GM18511 (cell line): ENCODE data around the gene GRHL1.

Source experiments
- ATAC-seq: cut with Tn5 transposase; IDR thresholded peaks from one replicate; pipeline ENCODE4 v1.9.1; 2021; ENCODE audit warnings: mild to moderate bottlenecking, moderate library complexity; ENCODE audit not compliant: unreplicated experiment

Gene GRHL1

GRCh38 chr2:9971890-9972289 is 20.4 kb downstream of the GRHL1 start:
- no peak for ATAC-seq

- ATAC-seq = no peak
Measured at GRCh38 chr2:9972621-9973479, 21.4 kb downstream of the GRHL1 start.

DNA sequence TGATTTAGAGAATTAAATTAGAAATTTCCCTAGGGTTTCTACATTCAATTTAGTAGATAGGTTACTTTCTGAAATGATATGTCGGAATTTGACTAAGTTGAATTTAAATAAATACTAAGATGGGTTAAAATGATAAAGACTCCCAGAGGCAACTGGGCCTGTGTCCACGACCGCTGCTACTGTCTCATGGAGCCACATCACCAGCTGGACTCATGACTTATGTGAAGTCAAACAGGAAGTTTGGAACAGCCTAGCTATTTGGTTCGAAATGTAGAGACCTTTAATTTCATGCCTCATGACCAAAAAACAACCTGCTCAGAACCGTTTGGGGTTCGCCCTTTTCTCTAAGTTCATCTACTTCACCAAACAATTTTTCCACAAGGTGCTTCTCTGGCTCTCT is 22.2 kb downstream of the GRHL1 start:
- ATAC-seq = no peak

GRCh38 chr2:9974343-9974742 is 22.9 kb downstream of the GRHL1 start:
- no peak for ATAC-seq

DNA sequence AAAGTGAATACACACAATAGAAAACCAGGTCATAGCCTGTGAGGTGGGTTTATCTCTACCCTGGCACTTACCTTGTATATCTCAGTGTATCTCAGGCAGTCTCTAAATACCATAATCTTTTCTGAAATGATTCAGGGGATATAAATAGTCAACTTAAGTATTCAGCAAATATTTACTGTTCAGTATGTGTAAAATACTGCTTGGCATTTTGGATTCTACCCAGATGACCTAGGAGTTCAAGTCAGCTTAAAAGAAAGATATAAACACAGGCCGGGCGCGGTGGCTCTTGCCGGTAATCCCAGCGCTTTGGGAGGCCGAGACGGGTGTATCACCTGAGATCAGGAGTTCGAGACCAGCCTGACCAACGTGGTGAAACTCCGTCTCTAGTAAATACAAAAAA is 23.8 kb downstream of the GRHL1 start:
- no peak for ATAC-seq

GRCh38 chr2:9975805-9976447 is 24.4 kb downstream of the GRHL1 start:
- ATAC-seq = no peak

DNA sequence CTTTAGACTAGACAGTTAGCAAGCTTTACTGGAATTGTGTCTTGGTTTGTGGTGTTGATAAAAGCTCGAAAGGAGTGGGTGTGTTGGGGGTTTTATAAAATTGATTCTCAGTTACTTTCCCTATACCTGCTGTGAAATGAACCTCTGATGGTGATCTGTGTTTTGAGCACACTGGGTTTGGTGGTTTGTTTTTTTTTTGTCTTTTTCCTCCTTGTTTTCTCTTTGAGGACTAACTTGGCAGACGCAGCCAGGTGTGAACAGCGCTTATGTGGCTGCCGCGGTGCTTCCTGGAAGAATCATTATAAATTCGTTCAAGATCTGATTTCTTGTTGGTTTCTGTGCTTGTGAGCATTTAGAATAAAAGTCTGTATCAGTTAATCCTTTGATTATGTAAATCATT is 28.5 kb downstream of the GRHL1 start:
- no peak for ATAC-seq

DNA sequence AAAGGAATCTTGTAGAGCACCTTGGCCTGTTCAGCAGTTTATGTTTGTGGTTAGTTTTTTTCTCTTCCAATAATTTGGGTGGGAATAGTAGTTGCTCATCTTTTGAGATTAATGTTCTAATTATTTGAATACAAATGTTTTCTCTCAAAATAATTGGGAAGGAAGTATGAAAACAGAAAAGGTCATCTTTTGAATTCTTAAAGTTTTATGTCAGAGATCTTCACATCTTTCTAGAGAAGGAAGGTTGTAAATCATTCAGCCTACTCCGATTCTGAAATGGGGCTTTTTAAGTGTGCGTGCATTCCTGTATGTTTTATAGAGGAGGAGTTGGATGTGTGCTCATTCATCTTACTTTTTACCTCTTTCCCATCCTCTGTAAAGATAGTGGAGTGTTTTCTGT is 29.0 kb downstream of the GRHL1 start:
- no peak for ATAC-seq

DNA sequence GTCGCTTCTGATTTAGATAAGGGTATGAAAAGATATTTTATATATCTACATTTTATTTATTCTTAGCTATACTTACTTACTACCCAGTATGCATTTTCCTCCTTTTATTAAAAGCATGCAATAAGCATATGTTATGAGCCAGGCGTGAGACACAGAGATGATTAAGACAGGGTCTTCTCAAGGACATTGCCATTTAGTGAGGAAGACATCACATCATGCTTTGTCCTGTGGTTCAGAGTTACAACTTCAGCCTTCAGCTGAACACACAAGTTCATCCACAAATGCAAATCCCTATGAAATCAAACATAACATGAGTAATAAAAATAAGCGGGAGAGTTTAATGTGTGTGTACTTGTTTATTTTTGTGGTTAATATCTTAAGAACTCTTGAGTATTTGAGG is 30.2 kb downstream of the GRHL1 start:
- ATAC-seq = no peak

GRCh38 chr2:9982248-9982647 is 30.8 kb downstream of the GRHL1 start:
- no peak for ATAC-seq

DNA sequence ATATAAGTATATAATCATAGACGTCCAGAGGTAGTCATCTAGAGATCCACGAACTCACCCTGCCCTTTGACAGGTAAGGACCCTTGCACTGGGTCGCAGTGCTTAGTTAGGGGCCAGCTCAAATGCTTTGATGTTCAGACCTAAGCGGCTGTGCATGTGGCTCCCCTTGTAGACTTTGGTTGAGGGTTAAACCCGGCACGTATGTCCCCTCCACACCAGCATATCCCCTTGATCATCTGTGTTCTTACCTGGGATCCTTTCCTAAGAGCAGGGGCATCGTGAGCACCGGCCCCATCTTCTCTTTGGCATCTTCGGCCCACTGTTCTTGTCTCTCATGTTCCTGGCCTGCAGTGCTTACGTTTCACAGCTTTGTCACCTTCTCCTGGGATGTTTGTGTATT is 31.4 kb downstream of the GRHL1 start:
- ATAC-seq = no peak

DNA sequence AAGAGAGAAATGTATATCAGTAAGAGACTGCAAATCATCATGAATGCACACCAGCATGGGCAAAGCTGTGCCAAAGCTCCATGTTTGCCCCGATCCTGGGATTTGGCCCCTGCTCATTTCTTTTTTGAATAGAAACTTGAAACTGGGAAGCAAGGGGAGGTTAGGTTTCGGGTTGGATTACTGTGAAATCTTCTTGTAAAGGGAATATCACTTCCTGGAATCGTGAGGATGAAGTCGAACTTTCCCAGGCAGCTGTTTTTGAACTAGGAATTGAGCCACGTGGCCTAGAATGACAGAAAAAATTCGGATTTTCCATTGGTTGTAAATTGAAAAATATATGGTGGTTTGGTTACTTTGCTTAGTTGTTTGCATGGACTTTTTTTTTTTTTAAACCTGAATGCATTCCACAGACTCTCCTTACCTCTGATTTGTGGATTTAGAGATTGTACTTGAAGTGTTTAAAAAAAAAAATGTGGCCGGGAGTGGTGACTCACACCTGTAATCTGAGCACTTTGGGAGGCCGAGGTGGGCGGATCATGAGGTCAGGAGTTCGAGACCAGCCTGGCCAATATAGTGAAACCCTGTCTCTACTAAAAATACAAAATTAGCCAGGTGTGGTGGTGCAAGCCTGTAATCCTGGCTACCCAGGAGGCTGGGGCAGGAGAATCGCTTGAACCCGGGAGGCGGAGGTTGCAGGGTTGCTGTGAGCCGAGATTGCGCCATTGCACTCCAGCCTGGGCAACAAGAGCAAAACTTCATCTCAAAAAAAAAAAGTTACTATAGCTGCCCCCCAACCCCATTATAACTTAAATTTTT is 32.1 kb downstream of the GRHL1 start:
- ATAC-seq = no peak

- no peak for ATAC-seq
Measured at GRCh38 chr2:9984217-9984739, 32.8 kb downstream of the GRHL1 start.

- no peak for ATAC-seq
Measured at GRCh38 chr2:9984871-9985480, 33.5 kb downstream of the GRHL1 start.

DNA sequence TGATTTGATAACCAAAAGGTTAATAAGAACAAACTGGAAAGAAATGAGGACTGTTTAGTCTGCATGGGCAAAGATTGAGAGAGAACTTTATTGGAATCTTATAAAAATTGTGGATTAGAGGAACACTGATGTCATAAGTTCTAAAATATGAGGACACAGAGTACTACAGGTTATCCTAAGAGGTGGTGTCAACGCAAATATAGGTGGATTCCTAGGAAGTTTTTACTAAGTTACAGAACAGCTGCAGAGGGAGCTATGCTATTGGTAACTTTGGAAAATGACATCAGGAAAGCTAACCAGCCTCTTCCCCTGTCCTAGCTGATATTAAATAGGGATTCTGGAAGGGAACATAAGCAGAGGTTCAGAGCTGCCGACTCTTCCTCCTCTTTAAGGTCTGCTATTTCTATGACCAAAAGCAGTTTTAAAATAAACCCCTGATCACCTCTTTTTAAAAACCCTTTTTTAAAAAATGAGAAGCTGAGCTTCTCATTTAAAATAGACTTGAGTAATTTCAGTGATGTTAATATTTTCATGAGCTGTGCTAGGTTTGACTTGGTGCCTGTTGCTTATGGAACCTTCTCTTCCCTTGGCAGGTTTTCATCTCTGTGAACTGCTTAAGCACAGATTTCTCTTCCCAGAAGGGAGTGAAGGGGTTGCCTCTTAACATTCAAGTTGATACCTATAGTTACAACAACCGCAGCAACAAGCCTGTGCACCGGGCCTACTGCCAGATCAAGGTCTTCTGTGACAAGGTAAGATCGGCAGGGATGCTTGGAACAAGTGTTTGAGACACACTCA is 34.2 kb downstream of the GRHL1 start:
- no peak for ATAC-seq

DNA sequence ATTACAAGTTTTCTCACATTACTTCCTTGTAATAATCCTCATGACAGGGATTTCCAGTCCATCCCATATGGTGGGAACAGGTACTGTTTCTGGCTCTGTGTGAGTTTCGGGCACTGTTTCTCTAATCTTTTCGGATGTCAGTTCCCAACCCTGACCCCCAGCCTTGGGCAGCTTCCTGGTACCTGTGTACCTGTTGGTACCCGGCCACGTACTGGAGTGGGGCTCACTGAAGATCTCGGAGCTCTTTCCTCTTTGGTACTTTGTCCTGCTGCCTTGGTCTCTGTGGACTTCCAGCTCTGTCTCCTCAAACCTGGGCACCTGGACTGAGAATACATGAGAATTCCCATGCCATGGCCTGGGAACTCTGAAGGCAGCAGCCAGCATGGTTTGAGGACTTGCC is 36.8 kb downstream of the GRHL1 start:
- ATAC-seq = no peak

GRCh38 chr2:9990736-9991135 is 39.2 kb downstream of the GRHL1 start:
- ATAC-seq = no peak

GRCh38 chr2:9991221-9991620 is 39.7 kb downstream of the GRHL1 start:
- ATAC-seq = no peak

DNA sequence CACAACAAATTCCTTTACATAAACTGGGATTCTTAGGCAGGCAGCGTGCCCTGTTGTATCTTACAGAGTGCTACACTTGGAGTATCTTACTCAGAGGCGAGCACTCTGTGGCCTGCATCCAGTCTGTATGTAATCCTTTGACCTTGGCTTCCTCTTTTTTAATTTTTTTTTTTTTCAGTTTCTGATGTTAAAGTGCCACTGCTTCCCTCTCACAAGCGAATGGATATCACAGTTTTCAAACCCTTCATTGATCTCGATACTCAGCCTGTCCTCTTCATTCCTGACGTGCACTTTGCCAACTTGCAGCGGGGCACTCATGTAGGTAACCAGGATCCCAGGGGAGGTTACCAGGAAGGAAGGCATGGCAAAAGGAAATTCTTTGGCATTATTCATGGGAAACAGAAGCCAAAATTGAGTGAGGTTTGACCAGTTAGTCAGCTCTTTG is 40.4 kb downstream of the GRHL1 start:
- no peak for ATAC-seq
